Measurements from ENCODE around the gene RECQL5.
"Not testable (repeated sequence)": the region's sequence is repeated elsewhere in the genome, so short reads cannot be mapped to it uniquely, and the experiment has no call there.

RECQL5 gene

GRCh38 chr17:75592348-75593020 is 74.5 kb downstream of the RECQL5 start:
- no peak for DNase-seq (ENCODE audit: low spot score)

- DNase-seq (ENCODE audit: low spot score), result no peak
Observed at GRCh38 chr17:75591722-75592302, 75.1 kb downstream of the RECQL5 start.

- DNase-seq (ENCODE audit: low spot score), result no peak
Observed at GRCh38 chr17:75590849-75591721, 75.9 kb downstream of the RECQL5 start.

- no peak for DNase-seq (ENCODE audit: low spot score)
Observed at GRCh38 chr17:75590314-75590761, 76.6 kb downstream of the RECQL5 start.

- DNase-seq (ENCODE audit: low spot score), result no peak
Observed at GRCh38 chr17:75589919-75590303, 77.0 kb downstream of the RECQL5 start.

GRCh38 chr17:75589012-75589918 is 77.7 kb downstream of the RECQL5 start:
- DNase-seq (ENCODE audit: low spot score), result peak; percentile 100

- no peak for DNase-seq (ENCODE audit: low spot score)
Observed at GRCh38 chr17:75588596-75589011, 78.3 kb downstream of the RECQL5 start.

- no peak for DNase-seq (ENCODE audit: low spot score)
Observed at GRCh38 chr17:75587675-75588595, 79.0 kb downstream of the RECQL5 start, which contains the start of gene MYO15B. TSS of gene MYO15B (plus strand) at chr17:75587800. CDS start at chr17:75588058, 258 bp downstream.

- DNase-seq (ENCODE audit: low spot score), result no peak
Observed at GRCh38 chr17:75584849-75585175, 82.1 kb downstream of the RECQL5 start.

GRCh38 chr17:75583197-75583596 is 83.8 kb downstream of the RECQL5 start:
- not testable (repeated sequence) for DNase-seq (ENCODE audit: low spot score)

GRCh38 chr17:75581121-75581725 is 85.7 kb downstream of the RECQL5 start:
- DNase-seq (ENCODE audit: low spot score), result not testable (repeated sequence)

Data from AG08396 (cell line).